Prostate gland (tissue), 2 donors: Measurements from ENCODE around the gene IKZF4. TPM values are rescaled to one million over a fixed set of nuclear protein-coding genes. Genes with fewer than 3 reads are reported as not detected.
"Not testable (repeated sequence)": the region's sequence is repeated elsewhere in the genome, so short reads cannot be mapped to it uniquely, and the experiment has no call there.

Experiments
- DNase-seq: peaks from one replicate; pipeline ENCODE4 v3.0.0-alpha.2; 2019; ENCODE audit warnings: low spot score
- H3K27ac ChIP-seq, 2 donors: fragments of 200-600 bp; sonication (generic); 2 replicates each; pipeline ENCODE4 v1.5.1; 2017 to 2019
- H3K27me3 ChIP-seq: fragments of 200-600 bp; sonication (generic); replicated peaks from 2 replicates; pipeline ENCODE4 v1.5.1; 2019; ENCODE audit not compliant: insufficient read depth
- H3K36me3 ChIP-seq, 2 donors: fragments of 200-600 bp; sonication (generic); 1 replicate in 1 of 2; 2 replicates in 1 of 2; pipeline versions ENCODE4 v1.5.1 to v1.8.1; 2017 to 2019
- H3K4me1 ChIP-seq: fragments of 200-600 bp; sonication (generic); replicated peaks from 2 replicates; pipeline ENCODE4 v1.5.1; 2019
- H3K4me3 ChIP-seq, 2 donors: fragments of 200-600 bp; sonication (generic); 2 replicates each; pipeline ENCODE4 v1.5.1; 2017 to 2019
- H3K9me3 ChIP-seq: fragments of 200-600 bp; sonication (generic); 2 replicates; pipeline ENCODE4 v1.5.1; 2017
- CTCF ChIP-seq, 4 experiments: fragments of 200-600 bp in 2 of 4; fragments of 450-650 bp in 2 of 4; sonication (generic) in 2 of 4; IDR thresholded peaks; 1 replicate in 3 of 4; 2 replicates in 1 of 4; pipeline ENCODE4 v1.5.1; 2016 to 2019; ENCODE audit warnings: antibody characterized with exemption in 4 of 4, mild to moderate bottlenecking in 2 of 4, moderate library complexity in 2 of 4
- POLR2A ChIP-seq: fragments of 450-650 bp; IDR thresholded peaks from one replicate; pipeline ENCODE4 v1.6.1; 2016; ENCODE audit warnings: antibody characterized with exemption, mild to moderate bottlenecking
- POLR2AphosphoS5 ChIP-seq: sonication (generic); formaldehyde crosslinking; IDR thresholded peaks from one replicate; pipeline ENCODE4 v1.6.1; 2017; ENCODE audit warnings: antibody characterized with exemption
- WGBS: methylation state at CpG from one replicate; pipeline ENCODE4 v1.1.5; 2018; 5-methylcytosine and 5-hydroxymethylcytosine counted together
- intact Hi-C: fragments of 100-400 bp; cut with DNase I; formaldehyde crosslinking; loops from one replicate; pipeline ENCODE4 v1.14.2; 2022
- total RNA-seq, 2 donors: library from RNA; depleted of rRNA; stranded (reverse); fragments of >200 nt; gene quantifications; one replicate each; pipeline ENCODE4 v1.1.0, GENCODE V29; 2016

IKZF4 gene
- total RNA-seq, 2 donors from 2014 or later = 2.2 to 6.2 TPM

- H3K27me3 ChIP-seq = no peaks in the 10 kb centered on the region
- H3K9me3 ChIP-seq = no peaks in the 10 kb centered on the region
- intact Hi-C loops = loop anchor here (5.0 to 10.0 kb wide), 2 partner anchors 47 to 109 kb away; partner anchors contain the start of genes PA2G4 and RPS26
- H3K36me3 ChIP-seq = peaks cover 5 to 34% of the 10 kb centered on the region in 2 donors
- no peak overlapping the region for H3K4me3 ChIP-seq
- no peak for DNase-seq
- H3K27ac ChIP-seq = no peak overlapping the region
- no peak for TF ChIP-seq POLR2AphosphoS5
- no peak for TF ChIP-seq POLR2A
- no peak for TF ChIP-seq CTCF (IDR thresholded peaks at IDR 0.05)
- peaks cover 6% of the 10 kb centered on the region for H3K4me1 ChIP-seq
- WGBS = 77% methylated on average over 8 of the region's 8 CpGs
Measured at GRCh38 chr12:55995366-55995765, 25.5 kb upstream of the IKZF4 start.

DNA sequence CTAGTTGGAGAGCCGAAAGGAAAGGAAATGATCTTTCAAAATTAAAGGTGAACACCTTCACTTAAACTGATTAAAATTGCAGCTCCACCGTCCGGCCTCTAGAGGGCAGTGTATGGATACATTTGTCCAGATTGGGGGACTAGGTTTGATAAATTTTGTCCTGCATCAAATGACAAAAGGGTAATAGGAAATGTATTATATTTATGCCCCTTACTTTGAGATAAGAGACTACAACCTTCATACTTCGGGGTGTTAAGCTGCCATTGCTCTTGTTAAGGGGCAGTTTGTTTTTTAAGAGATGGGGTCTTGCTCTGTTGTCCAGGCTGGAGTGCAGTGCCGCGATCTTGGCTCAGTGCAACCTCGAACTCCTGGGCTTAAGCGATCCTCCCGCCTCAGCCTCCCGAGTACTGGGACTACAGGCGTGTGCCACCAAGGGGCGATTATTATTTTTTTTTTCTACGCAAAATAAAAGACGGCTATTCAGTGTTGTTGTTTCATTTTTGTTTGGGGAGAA is 24.6 kb upstream of the IKZF4 start:
- Histone ChIP-seq H3K4me3 (peak overlapping the region; percentile 51 to 71), H3K4me1 (peaks cover 6% of the 10 kb centered on the region), H3K27me3 (no peaks in the 10 kb centered on the region), H3K9me3 (no peaks in the 10 kb centered on the region), H3K27ac (peak overlapping the region; percentile 81 to 82), H3K36me3 (peaks cover 5 to 25% of the 10 kb centered on the region in 2 donors)
- peak; percentile 42 for DNase-seq
- TF ChIP-seq POLR2AphosphoS5 (peak; percentile 63), POLR2A (no peak), CTCF (IDR thresholded peaks at IDR 0.05) (peak; percentile 68 to 93 (median 82))
- intact Hi-C loops = loop anchor here (5.0 to 10.0 kb wide), 2 partner anchors 46 to 109 kb away; partner anchors contain the start of genes PA2G4 and RPS26
- WGBS = 31% methylated on average over 14 of the region's 14 CpGs

GRCh38 chr12:55996715-55997534 is 23.9 kb upstream of the IKZF4 start, which contains the start of gene SUOX:
Gene SUOX (plus strand): TSS chr12:55997276. CDS start chr12:56002222, 4,946 bp downstream.
- Histone ChIP-seq H3K27ac (peak within 1 kb of the TSS; percentile 81 to 82), H3K4me3 (peak within 1 kb of the TSS; percentile 51 to 71), H3K4me1 (peaks cover 6% of the 10 kb centered on the region), H3K9me3 (no peaks in the 10 kb centered on the region), H3K36me3 (peaks cover 3 to 19% of the 10 kb centered on the region in 2 donors), H3K27me3 (no peaks in the 10 kb centered on the region)
- under 1% methylated on average over 27 of the region's 27 CpGs for WGBS
- intact Hi-C loops = loop anchor here (5.0 to 10.0 kb wide), 2 partner anchors 45 to 108 kb away; partner anchors contain the start of genes PA2G4 and RPS26
- peak; percentile 74 for TF ChIP-seq POLR2A
- TF ChIP-seq POLR2AphosphoS5 = peak; percentile 96
- TF ChIP-seq CTCF (IDR thresholded peaks at IDR 0.05) = peak in 1 of 4 experiments; percentile 29
- DNase-seq = peak; percentile 98

GRCh38 chr12:55997535-55997859 is 23.3 kb upstream of the IKZF4 start:
- H3K4me3 ChIP-seq = peak overlapping the region; percentile 51 to 71
- H3K27me3 ChIP-seq = no peaks in the 10 kb centered on the region
- DNase-seq = no peak
- 3% methylated on average over 5 of the region's 5 CpGs for WGBS
- H3K9me3 ChIP-seq = no peaks in the 10 kb centered on the region
- H3K36me3 ChIP-seq = peaks cover 0 to 13% of the 10 kb centered on the region in 2 donors
- peak overlapping the region; percentile 81 to 82 for H3K27ac ChIP-seq
- TF ChIP-seq CTCF (IDR thresholded peaks at IDR 0.05) (no peak), POLR2AphosphoS5 (no peak), POLR2A (no peak)
- intact Hi-C loops = loop anchor here (5.0 to 10.0 kb wide), 2 partner anchors 45 to 107 kb away; partner anchors contain the start of genes PA2G4 and RPS26
- peaks cover 6% of the 10 kb centered on the region for H3K4me1 ChIP-seq

DNA sequence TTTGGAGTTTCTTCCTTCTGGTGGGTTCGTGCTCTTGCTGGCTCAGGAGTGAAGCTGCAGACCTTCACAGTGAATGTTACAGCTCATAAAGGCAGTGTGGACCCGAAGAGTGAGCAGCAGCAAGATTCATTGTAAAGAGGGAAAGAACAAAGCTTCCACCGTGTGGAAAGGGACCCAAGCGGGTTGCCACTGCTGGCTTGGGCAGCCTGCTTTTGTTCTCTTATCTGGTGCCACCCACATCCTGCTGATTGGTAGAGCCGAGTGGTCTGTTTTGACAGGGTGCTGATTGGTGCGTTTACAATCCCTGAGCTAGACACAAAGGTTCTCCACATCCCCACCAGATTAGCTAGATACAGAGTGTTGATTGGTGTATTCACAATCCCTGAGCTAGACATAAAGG is 21.3 kb upstream of the IKZF4 start:
- not testable (repeated sequence) for H3K27ac ChIP-seq, H3K4me1 ChIP-seq, H3K4me3 ChIP-seq, DNase-seq, H3K27me3 ChIP-seq, H3K9me3 ChIP-seq, H3K36me3 ChIP-seq
- intact Hi-C loops = loop anchor here (5.0 to 10.0 kb wide), 2 partner anchors 43 to 105 kb away; partner anchors contain the start of genes PA2G4 and RPS26
- WGBS = 77% methylated on average over 6 of the region's 6 CpGs

DNA sequence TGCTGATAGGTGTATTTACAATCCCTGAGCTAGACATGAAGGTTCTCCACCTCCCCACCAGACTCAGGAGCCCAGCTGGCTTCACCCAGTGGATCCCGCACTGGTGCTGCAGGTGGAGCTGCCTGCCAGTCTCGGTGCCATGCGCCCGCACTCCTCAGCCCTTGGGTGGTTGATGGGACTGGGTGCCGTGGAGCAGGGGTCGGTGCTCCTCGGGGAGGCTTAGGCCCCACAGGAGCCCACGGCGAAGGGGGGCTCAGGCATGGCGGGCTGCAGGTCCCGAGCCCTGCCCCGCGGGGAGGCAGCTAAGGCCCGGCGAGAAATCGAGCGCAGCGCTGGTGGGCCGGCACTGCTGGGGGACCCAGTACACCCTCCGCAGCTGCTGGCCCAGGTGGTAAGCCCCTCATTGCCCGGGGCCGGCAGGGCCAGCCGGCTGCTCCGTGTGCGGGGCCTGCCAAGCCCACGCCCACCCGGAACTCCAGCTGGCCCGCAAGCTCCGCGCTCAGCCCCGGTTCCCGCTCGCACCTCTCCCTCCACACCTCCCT is 20.8 kb upstream of the IKZF4 start:
- not testable (repeated sequence) for H3K4me1 ChIP-seq, H3K4me3 ChIP-seq, H3K27me3 ChIP-seq, H3K9me3 ChIP-seq, H3K36me3 ChIP-seq, DNase-seq, H3K27ac ChIP-seq
- 93% methylated on average over 28 of the region's 33 CpGs for WGBS
- intact Hi-C loops = loop anchor here (5.0 to 10.0 kb wide), 2 partner anchors 42 to 105 kb away; partner anchors contain the start of genes PA2G4 and RPS26
